H1 (cell line): ENCODE data around the gene TRAF3. TPM values are rescaled to one million over a fixed set of nuclear protein-coding genes. Genes with fewer than 3 reads are reported as not detected.

ENCODE experiments used
- CTCF ChIA-PET: fragments of 300-600 bp; sonication (Branson Sonifier 250); formaldehyde crosslinking; loops from one replicate; lab custom pipeline; 2021; ENCODE audit not compliant: partially characterized antibody; lab: Charles Lee
- POLR2A ChIA-PET: fragments of 300-600 bp; sonication (Branson Sonifier 250); formaldehyde crosslinking; loops from one replicate; lab custom pipeline; 2021; ENCODE audit warnings: inconsistent platforms; ENCODE audit not compliant: partially characterized antibody; lab: Charles Lee
- DNase-seq, 2 experiments: peaks; one replicate each; pipeline versions ENCODE4 v3.0.0 to v3.0.0-alpha.2; 2010 to 2022; ENCODE audit warnings: low spot score in 2 of 2, low read depth in 1 of 2, mixed read lengths in 1 of 2
- FAIRE-seq: peaks from 2 replicates; lab custom pipeline; 2011; peaks lifted over from hg19 to GRCh38; lab: Jason Lieb, UNC
- H2AFZ ChIP-seq: 2 replicates; pipeline ENCODE4 v1.8.1; 2012; ENCODE audit warnings: low read length, inconsistent platforms
- H2AK5ac ChIP-seq: 2 replicates; pipeline ENCODE4 v1.6.1; 2013; ENCODE audit warnings: low read depth, low read length
- H2BK120ac ChIP-seq: replicated peaks from 2 replicates; pipeline ENCODE3; 2013; ENCODE audit warnings: low read depth, low read length, inconsistent platforms
- H2BK12ac ChIP-seq: 2 replicates; pipeline ENCODE4 v1.6.1; 2013; ENCODE audit warnings: low read depth, low read length
- H2BK15ac ChIP-seq: 2 replicates; pipeline ENCODE4 v1.6.1; 2013; ENCODE audit warnings: low read length
- H2BK20ac ChIP-seq: 2 replicates; pipeline ENCODE4 v1.6.1; 2013; ENCODE audit warnings: low read length
- H2BK5ac ChIP-seq: 2 replicates; pipeline ENCODE4 v1.6.1; 2013; ENCODE audit warnings: low read depth, low read length
- H3K14ac ChIP-seq: 2 replicates; pipeline ENCODE4 v1.6.1; 2013; ENCODE audit warnings: inconsistent platforms; ENCODE audit not compliant: insufficient read length
- H3K18ac ChIP-seq: 2 replicates; pipeline ENCODE4 v1.6.1; 2013; ENCODE audit warnings: low read length; ENCODE audit errors: extremely low read depth
- H3K23ac ChIP-seq: 2 replicates; pipeline ENCODE4 v1.6.1; 2013; ENCODE audit warnings: inconsistent platforms; ENCODE audit not compliant: insufficient read length
- H3K23me2 ChIP-seq: 2 replicates; pipeline ENCODE4 v1.6.1; 2013; ENCODE audit warnings: low read depth, low read length
- H3K27ac ChIP-seq: 2 replicates; pipeline ENCODE4 v1.6.1; 2011; ENCODE audit warnings: low read depth, low read length, inconsistent platforms
- H3K27me3 ChIP-seq, 4 experiments: replicated peaks in 1 of 4; 1 replicate in 1 of 4; 2 replicates in 3 of 4; pipeline versions ENCODE4 v1.6.1 to v1.8.1; 2011 to 2013; ENCODE audit warnings: low read length in 3 of 4, mild to moderate bottlenecking in 3 of 4, inconsistent platforms in 2 of 4, mixed read lengths in 2 of 4, moderate library complexity in 1 of 4; ENCODE audit not compliant: control insufficient read depth in 3 of 4, insufficient read depth in 3 of 4; ENCODE audit errors: extremely low read depth in 1 of 4
- H3K36me3 ChIP-seq, 4 experiments: 2 replicates each; pipeline versions ENCODE4 v1.6.1 to v1.8.1; 2011 to 2013; ENCODE audit warnings: mild to moderate bottlenecking in 4 of 4, low read length in 3 of 4, moderate library complexity in 2 of 4, control low read depth in 1 of 4, inconsistent platforms in 1 of 4; ENCODE audit not compliant: insufficient read depth in 4 of 4, control insufficient read depth in 2 of 4
- H3K4ac ChIP-seq: replicated peaks from 2 replicates; pipeline ENCODE3; 2013; ENCODE audit warnings: low read length, low read depth, mixed read lengths, inconsistent platforms; ENCODE audit not compliant: insufficient read length
- H3K4me1 ChIP-seq, 4 experiments: replicated peaks in 1 of 4; 1 replicate in 1 of 4; 2 replicates in 3 of 4; pipeline versions ENCODE4 v1.6.1 to v1.8.1; 2011 to 2013; ENCODE audit warnings: low read length in 3 of 4, inconsistent platforms in 2 of 4, mixed read lengths in 1 of 4; ENCODE audit not compliant: insufficient read depth in 4 of 4, control insufficient read depth in 3 of 4
- H3K4me2 ChIP-seq, 2 experiments: 2 replicates each; pipeline versions ENCODE4 v1.6.1 to v1.8.1; 2011 to 2013; ENCODE audit warnings: low read depth in 2 of 2, low read length in 2 of 2, control low read depth in 1 of 2, inconsistent platforms in 1 of 2, mild to moderate bottlenecking in 1 of 2; ENCODE audit not compliant: insufficient read depth in 1 of 2
- H3K4me3 ChIP-seq, 4 experiments: fragments of 200-600, 300-600 bp in 1 of 4; sonication (generic), shearing (Covaris generic), sonication (Bioruptor Twin) in 1 of 4; 2 replicates each; pipeline versions ENCODE4 v1.5.1 to v1.8.1; 2011 to 2016; ENCODE audit warnings: low read length in 4 of 4, low read depth in 3 of 4, control low read depth in 2 of 4, inconsistent platforms in 2 of 4, mild to moderate bottlenecking in 2 of 4, mixed read lengths in 1 of 4, moderate library complexity in 1 of 4; ENCODE audit not compliant: insufficient read depth in 2 of 4; ENCODE audit errors: extremely low read depth in 1 of 4
- H3K56ac ChIP-seq: replicated peaks from 2 replicates; pipeline ENCODE3; 2013; ENCODE audit warnings: low read depth, mild to moderate bottlenecking, mixed read lengths, low read length, inconsistent platforms; ENCODE audit not compliant: insufficient read length
- H3K79me1 ChIP-seq: 2 replicates; pipeline ENCODE4 v1.6.1; 2013; ENCODE audit warnings: low read depth, low read length, control low read depth
- H3K79me2 ChIP-seq, 2 experiments: 2 replicates each; pipeline versions ENCODE4 v1.6.1 to v1.8.1; 2012 to 2013; ENCODE audit warnings: low read length in 2 of 2, mild to moderate bottlenecking in 2 of 2, inconsistent platforms in 1 of 2; ENCODE audit not compliant: insufficient read depth in 2 of 2, control insufficient read depth in 1 of 2
- H3K9ac ChIP-seq, 4 experiments: replicated peaks in 1 of 4; 1 replicate in 1 of 4; 2 replicates in 3 of 4; pipeline versions ENCODE4 v1.6.1 to v1.8.1; 2011 to 2013; ENCODE audit warnings: low read depth in 3 of 4, low read length in 3 of 4, control low read depth in 2 of 4, mild to moderate bottlenecking in 2 of 4, moderate library complexity in 2 of 4, inconsistent platforms in 1 of 4; ENCODE audit errors: extremely low read depth in 1 of 4
- H3K9me3 ChIP-seq, 2 experiments: 2 replicates each; pipeline versions ENCODE4 v1.6.1 to v1.8.1; 2012 to 2013; ENCODE audit warnings: mild to moderate bottlenecking in 2 of 2, moderate library complexity in 2 of 2, control low read depth in 1 of 2, inconsistent platforms in 1 of 2, low read depth in 1 of 2, low read length in 1 of 2, mixed read lengths in 1 of 2; ENCODE audit not compliant: insufficient read depth in 2 of 2
- H4K20me1 ChIP-seq, 2 experiments: replicated peaks in 1 of 2; 2 replicates each; pipeline versions ENCODE3 to v1.8.1; 2011 to 2013; ENCODE audit warnings: inconsistent platforms in 2 of 2, low read length in 2 of 2, mild to moderate bottlenecking in 1 of 2; ENCODE audit not compliant: insufficient read depth in 2 of 2, control insufficient read depth in 1 of 2
- H4K5ac ChIP-seq: 2 replicates; pipeline ENCODE4 v1.6.1; 2013; ENCODE audit warnings: low read length, low read depth, mixed read lengths, inconsistent platforms; ENCODE audit not compliant: insufficient read length
- H4K8ac ChIP-seq: 2 replicates; pipeline ENCODE4 v1.8.0; 2013; ENCODE audit warnings: mild to moderate bottlenecking, moderate library complexity, low read length, inconsistent platforms; ENCODE audit not compliant: insufficient read depth; ENCODE audit errors: extremely low read depth
- H4K91ac ChIP-seq: replicated peaks from 2 replicates; pipeline ENCODE3; 2013; ENCODE audit warnings: low read length, mixed read lengths, inconsistent platforms; ENCODE audit not compliant: insufficient read length
- BACH1 ChIP-seq: IDR thresholded peaks from 2 replicates; pipeline ENCODE4 v1.6.1; 2012; ENCODE audit warnings: low read length, improper control_type of control experiment
- CBX5 ChIP-seq: fragments of 300-800, 300-1000 bp; sonication (generic); IDR thresholded peaks from 2 replicates; pipeline ENCODE4 v1.7.1; 2016; ENCODE audit warnings: antibody characterized with exemption, low read length, low read depth
- CEBPB ChIP-seq: IDR thresholded peaks from 2 replicates; pipeline ENCODE4 v1.6.1; 2012; ENCODE audit warnings: low read depth, low read length
- CREB1 ChIP-seq: IDR thresholded peaks from 2 replicates; pipeline ENCODE4 v1.6.1; 2012; ENCODE audit warnings: inconsistent platforms
- CTBP2 ChIP-seq: IDR thresholded peaks from 2 replicates; pipeline ENCODE4 v1.7.0; 2011; ENCODE audit warnings: borderline replicate concordance, mild to moderate bottlenecking, moderate library complexity, mixed read lengths, low read length; ENCODE audit not compliant: insufficient read depth, insufficient read length
- GTF2F1 ChIP-seq: IDR thresholded peaks from 2 replicates; pipeline ENCODE4 v1.6.1; 2012; ENCODE audit warnings: low read depth, low read length, improper control_type of control experiment, borderline replicate concordance
- NANOG ChIP-seq: IDR thresholded peaks from 2 replicates; pipeline ENCODE4 v1.6.1; 2011; ENCODE audit warnings: low read length, low read depth, mild to moderate bottlenecking, inconsistent platforms; ENCODE audit not compliant: insufficient read depth, poor library complexity, severe bottlenecking
- POLR2AphosphoS5 ChIP-seq: IDR thresholded peaks from 2 replicates; pipeline ENCODE4 v1.6.1; 2011; ENCODE audit warnings: low read depth, low read length
- RXRA ChIP-seq: IDR thresholded peaks from 2 replicates; pipeline ENCODE4 v1.6.1; 2011; ENCODE audit warnings: low read depth, mild to moderate bottlenecking, low read length, moderate library complexity; ENCODE audit not compliant: insufficient read depth
- TAF7 ChIP-seq: optimal IDR thresholded peaks from 2 replicates; pipeline ENCODE3; 2011; ENCODE audit warnings: low read depth, mild to moderate bottlenecking, inconsistent platforms, low read length, moderate library complexity, borderline replicate concordance
- TBP ChIP-seq: IDR thresholded peaks from 2 replicates; pipeline ENCODE4 v1.6.1; 2011; ENCODE audit warnings: low read depth, low read length, improper control_type of control experiment
- WGBS, 2 experiments: shearing (Covaris generic) in 1 of 2; methylation state at CpG; one replicate each; pipeline versions ENCODE4 v1.1.6 to v1.1.7; 2013 to 2015; ENCODE audit warnings: low lambda C conversion rate in 2 of 2, mixed read lengths in 2 of 2, inconsistent platforms in 1 of 2, low coverage in 1 of 2, missing lambda C conversion rate in 1 of 2; ENCODE audit not compliant: insufficient replicate concordance in 2 of 2, insufficient coverage in 1 of 2, insufficient read length in 1 of 2; ENCODE audit errors: extremely low coverage in 1 of 2, missing lambda C conversion rate in 1 of 2; 5-methylcytosine and 5-hydroxymethylcytosine counted together
- polyA plus RNA-seq, 7 experiments: library from polyadenylated mRNA; depleted of rRNA in 3 of 7; stranded (reverse) in 5 of 7; unstranded in 2 of 7; fragments of >200 nt in 5 of 7; fragments of 200-250 nt in 2 of 7; gene quantifications; 1 replicate in 5 of 7; 2 replicates in 1 of 7; 4 replicates in 1 of 7; pipeline versions ENCODE4 v1.2.1 to v1.2.3, GENCODE V29; 2011 to 2013; ENCODE audit warnings: missing spikeins in 2 of 7, mixed read lengths in 2 of 7
- total RNA-seq: library from RNA; stranded (reverse); fragmentation: NEBNext Ultra II Directional; extraction: Animal tissue kit (Norgen Biotek cat#: 25700); gene quantifications from 2 replicates; pipeline ENCODE4 v1.2.1, GENCODE V29; 2021
- TF ChIP-seq, protein P1 (sequence below): IDR thresholded peaks from 2 replicates; pipeline ENCODE4 v1.6.1; 2012; ENCODE audit warnings: low read length, inconsistent platforms

Gene TRAF3
- total and polyA plus RNA-seq, 2 of the 8 experiments (the other 6 are each of a cell fraction or from before 2014, with no cell fraction given), result 5.8 to 12.1 TPM

DNA sequence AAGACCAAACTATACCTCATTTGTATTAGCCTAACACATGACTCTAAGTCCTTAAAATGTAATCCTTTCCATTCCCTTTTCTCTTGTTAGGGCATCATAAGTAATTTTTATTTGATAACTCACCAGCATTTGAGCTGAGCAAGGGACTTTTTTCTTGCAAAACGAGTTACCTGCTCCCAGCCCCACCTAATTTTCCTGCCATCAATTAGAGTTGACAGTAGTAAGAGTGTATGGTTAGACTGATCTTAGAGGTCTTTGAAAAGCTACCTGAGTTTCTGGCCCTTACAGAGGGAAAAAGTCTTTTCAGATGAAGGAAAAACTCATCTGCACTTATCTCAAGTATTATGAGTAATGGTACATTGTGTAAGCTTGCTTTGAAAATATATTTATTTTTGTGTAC is 111.5 kb downstream of the TRAF3 start:
- Histone ChIP-seq H3K27ac (no peak overlapping the region), H2BK120ac (no peak overlapping the region), H2BK20ac (no peak overlapping the region), H3K14ac (no peak overlapping the region), H2BK15ac (no peak overlapping the region), H3K4me2 (no peak overlapping the region), H3K23ac (no peak overlapping the region), H3K4me3 (no peak overlapping the region), H3K18ac (no peak overlapping the region), H3K56ac (no peak overlapping the region), H4K5ac (no peak overlapping the region), H4K20me1 (peaks cover 0 to 2% of the 10 kb centered on the region in 2 experiments), H3K9me3 (no peaks in the 10 kb centered on the region), H3K79me2 (no peaks in the 10 kb centered on the region), H2AFZ (no peak overlapping the region), H2AK5ac (no peak overlapping the region), H3K4ac (no peak overlapping the region), H2BK5ac (no peak overlapping the region), H3K23me2 (no peaks in the 10 kb centered on the region), H3K27me3 (no peaks in the 10 kb centered on the region), H4K8ac (no peak overlapping the region), H3K36me3 (no peaks in the 10 kb centered on the region), H2BK12ac (no peak overlapping the region), H3K9ac (no peak overlapping the region), H3K79me1 (no peaks in the 10 kb centered on the region), H3K4me1 (0 out of 7 replicates have a peak, but pooled peaks cover 0 to 4% (median 0%) of the 10 kb centered on the region in 4 experiments), H4K91ac (no peak overlapping the region)
- FAIRE-seq, result no peak
- CTCF ChIA-PET, result interaction anchor here (1.2 to 2.7 kb wide), 3 partner anchors 10 to 20 kb away, joined by 3 to 14 read pairs (median 3); no protein-coding TSS in a partner anchor
- WGBS, 2 experiments, result 73% methylated on average over 1 of the region's 1 CpG; no CpG with 5 or more reads in 1 of the 2 experiments
- POLR2A ChIA-PET, result no interaction called here
- no peak for DNase-seq
- TF ChIP-seq RXRA, result no peak
- TF ChIP-seq GTF2F1, result no peak
- TF ChIP-seq POLR2AphosphoS5, result no peak
- no peak for TF ChIP-seq BACH1
- no peak for TF ChIP-seq NANOG
- no peak for TF ChIP-seq CREB1
- TF ChIP-seq CEBPB, result no peak
- TF ChIP-seq, protein P1, sequence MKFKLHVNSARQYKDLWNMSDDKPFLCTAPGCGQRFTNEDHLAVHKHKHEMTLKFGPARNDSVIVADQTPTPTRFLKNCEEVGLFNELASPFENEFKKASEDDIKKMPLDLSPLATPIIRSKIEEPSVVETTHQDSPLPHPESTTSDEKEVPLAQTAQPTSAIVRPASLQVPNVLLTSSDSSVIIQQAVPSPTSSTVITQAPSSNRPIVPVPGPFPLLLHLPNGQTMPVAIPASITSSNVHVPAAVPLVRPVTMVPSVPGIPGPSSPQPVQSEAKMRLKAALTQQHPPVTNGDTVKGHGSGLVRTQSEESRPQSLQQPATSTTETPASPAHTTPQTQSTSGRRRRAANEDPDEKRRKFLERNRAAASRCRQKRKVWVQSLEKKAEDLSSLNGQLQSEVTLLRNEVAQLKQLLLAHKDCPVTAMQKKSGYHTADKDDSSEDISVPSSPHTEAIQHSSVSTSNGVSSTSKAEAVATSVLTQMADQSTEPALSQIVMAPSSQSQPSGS, result no peak
- no peak for TF ChIP-seq TBP
- no peak for TF ChIP-seq CBX5
- no peak for TF ChIP-seq TAF7
- no peak for TF ChIP-seq CTBP2
